Left lung (tissue), 10 donors: ENCODE data around the gene CALML3. TPM values are rescaled to one million over a fixed set of nuclear protein-coding genes. Genes with fewer than 3 reads are reported as not detected.

ENCODE experiments used
- ATAC-seq: fragments of 200-7000 bp; cut with Tn5 transposase; one replicate; pipeline ENCODE4 v1.9.1; 2020; ENCODE audit warnings: moderate library complexity
- DNase-seq, 4 donors: peaks; one replicate each; pipeline ENCODE4 v3.0.0-alpha.2; 2013 to 2020
- H3K27ac ChIP-seq, 2 donors: fragments of 200-600 bp; sonication (generic) in 1 of 2; one replicate each; pipeline versions ENCODE4 v1.5.0 to v1.8.0; 2020 to 2021
- H3K27me3 ChIP-seq, 2 donors: fragments of 200-600 bp; sonication (generic) in 1 of 2; one replicate each; pipeline versions ENCODE4 v1.5.0 to v1.8.0; 2020 to 2021
- H3K36me3 ChIP-seq, 2 donors: fragments of 200-600 bp; sonication (generic) in 1 of 2; one replicate each; pipeline versions ENCODE4 v1.5.0 to v1.8.0; 2020 to 2021
- H3K4me1 ChIP-seq, 2 donors: fragments of 200-600 bp; one replicate each; pipeline ENCODE4 v1.8.0; 2021
- H3K4me3 ChIP-seq, 2 donors: fragments of 200-600 bp; sonication (generic) in 1 of 2; one replicate each; pipeline versions ENCODE4 v1.5.0 to v1.8.0; 2020 to 2021; ENCODE audit warnings: mild to moderate bottlenecking in 1 of 2
- H3K9me3 ChIP-seq, 2 donors: fragments of 200-600 bp; sonication (generic) in 1 of 2; one replicate each; pipeline versions ENCODE4 v1.5.0 to v1.8.0; 2020 to 2021
- CTCF ChIP-seq, 2 donors: fragments of 200-600 bp; sonication (generic) in 1 of 2; IDR thresholded peaks; one replicate each; pipeline versions ENCODE4 v1.5.0 to v1.8.0; 2021; ENCODE audit warnings: antibody characterized with exemption in 2 of 2
- intact Hi-C, 2 donors: fragments of 100-400 bp; cut with DNase I; formaldehyde crosslinking; loops; one replicate each; pipeline versions ENCODE4 v1.11.2 to v1.14.2; 2022
- polyA plus RNA-seq, 6 donors: library from polyadenylated mRNA; unstranded; fragments of 120-200 nt; gene quantifications; one replicate each; pipeline ENCODE4 v1.2.1, GENCODE V29; 2013; ENCODE audit not compliant: insufficient read length in 6 of 6
- total RNA-seq, 2 donors: library from RNA; stranded (reverse); fragmentation: NEBNext Ultra II Directional; extraction: Animal tissue kit (Norgen Biotek cat#: 25700); gene quantifications; one replicate each; pipeline ENCODE4 v1.2.1, GENCODE V29; 2021
- donor health status: DM: no; HTN: yes; CAD: no.
- donor health status: DM: no; HTN: no; CAD: no.

CALML3 gene
- total and polyA plus RNA-seq, 8 donors: 0.28 to 0.87 (median 0.64) TPM; not detected in 2

- no peaks in the 10 kb centered on the region for H3K27me3 ChIP-seq
- TF ChIP-seq CTCF (IDR thresholded peaks at IDR 0.05): no peak
- ATAC-seq: no peak
- intact Hi-C loops: no loop called here
- no peaks in the 10 kb centered on the region for H3K36me3 ChIP-seq
- H3K4me3 ChIP-seq: no peak overlapping the region
- H3K9me3 ChIP-seq: no peaks in the 10 kb centered on the region
- DNase-seq: peak in 1 of 4 donors; percentile 1
- no peak overlapping the region for H3K27ac ChIP-seq
- H3K4me1 ChIP-seq: peaks cover 0 to 6% of the 10 kb centered on the region in 2 donors
Measured at GRCh38 chr10:5530412-5530806, 5.6 kb downstream of the CALML3 start.

- H3K36me3 ChIP-seq: no peaks in the 10 kb centered on the region
- intact Hi-C loops: no loop called here
- peak in 1 of 4 donors; percentile 16 for DNase-seq
Measured at GRCh38 chr10:5530846-5531557, 6.2 kb downstream of the CALML3 start.

DNA sequence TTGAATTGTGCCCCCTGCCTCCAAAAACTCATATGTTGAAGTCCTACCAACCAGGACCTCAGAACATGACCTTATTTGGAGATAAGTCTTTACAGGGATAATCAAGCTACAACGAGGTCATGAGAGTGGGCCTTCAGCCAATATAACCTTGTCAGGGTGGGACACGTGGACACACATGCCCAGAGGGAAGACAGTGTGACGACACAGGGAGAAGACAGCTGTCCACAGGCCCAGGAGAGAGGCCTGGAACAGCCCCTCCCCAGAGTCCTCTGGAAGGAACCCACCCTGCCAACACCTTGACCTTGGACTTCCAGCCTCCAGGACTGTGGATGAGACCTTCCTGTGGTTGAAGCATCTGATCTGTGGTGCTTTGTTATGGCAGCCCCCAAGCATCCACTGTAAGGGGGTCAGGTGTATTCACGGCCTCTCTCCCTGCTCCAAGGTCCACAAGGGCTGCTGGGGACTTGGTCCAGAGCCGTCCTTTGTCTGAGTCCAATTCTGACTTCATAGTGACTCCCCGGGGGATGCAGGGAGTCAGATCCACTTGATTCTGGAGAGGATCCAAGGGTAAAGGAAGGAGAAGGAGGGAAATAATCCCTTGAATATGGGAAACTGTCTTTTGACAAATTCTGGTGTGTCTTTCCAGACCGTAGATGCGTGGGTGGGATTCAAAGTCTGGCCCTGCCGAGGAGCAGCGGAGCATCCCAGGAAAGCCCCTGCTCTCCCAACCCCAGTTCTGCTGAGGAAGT is 7.0 kb downstream of the CALML3 start:
- peaks cover 0 to 6% of the 10 kb centered on the region in 2 donors for H3K4me1 ChIP-seq
- H3K9me3 ChIP-seq: no peaks in the 10 kb centered on the region
- no peak overlapping the region for H3K4me3 ChIP-seq
- no peak overlapping the region for H3K27ac ChIP-seq
- DNase-seq (peak in 1 of 4 donors; percentile 8), ATAC-seq (no peak)
- intact Hi-C loops: no loop called here
- no peak for TF ChIP-seq CTCF (IDR thresholded peaks at IDR 0.05)
- no peaks in the 10 kb centered on the region for H3K27me3 ChIP-seq
- H3K36me3 ChIP-seq: no peaks in the 10 kb centered on the region

More at GRCh38 chr10:5530846-5531557, 6.2 kb downstream of the CALML3 start:
- Histone ChIP-seq H3K4me3 (no peak overlapping the region), H3K4me1 (peaks cover 0 to 6% of the 10 kb centered on the region in 2 donors), H3K27ac (no peak overlapping the region), H3K9me3 (no peaks in the 10 kb centered on the region), H3K27me3 (no peaks in the 10 kb centered on the region)
- no peak for ATAC-seq
- no peak for TF ChIP-seq CTCF (IDR thresholded peaks at IDR 0.05)

DNA sequence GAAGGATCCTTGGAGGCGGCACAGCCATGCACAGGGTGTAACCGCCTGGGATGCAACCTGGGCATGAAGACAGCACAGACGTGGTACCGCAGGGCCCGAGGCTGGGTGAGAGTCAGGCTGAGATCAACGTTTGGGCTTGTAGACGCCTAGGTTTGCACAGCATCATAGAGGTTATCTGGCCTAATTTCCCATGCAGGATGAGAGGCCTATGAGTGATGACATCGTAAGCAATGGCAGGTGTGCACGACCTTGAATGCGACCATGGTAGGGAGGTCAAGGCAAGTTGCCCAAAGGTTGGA is 7.5 kb downstream of the CALML3 start:
- intact Hi-C loops: no loop called here

More for the DNA sequence above, 7.5 kb downstream of the CALML3 start:
- Histone ChIP-seq H3K9me3 (no peaks in the 10 kb centered on the region), H3K4me1 (peaks cover 0 to 6% of the 10 kb centered on the region in 2 donors), H3K4me3 (no peak overlapping the region), H3K36me3 (no peaks in the 10 kb centered on the region), H3K27me3 (no peaks in the 10 kb centered on the region), H3K27ac (no peak overlapping the region)
- TF ChIP-seq CTCF (IDR thresholded peaks at IDR 0.05): no peak
- DNase-seq (peak in 1 of 4 donors; percentile 18), ATAC-seq (no peak)
